Body of pancreas (tissue), 4 donors: ENCODE results near the gene SPSB1.

Experiments
- CTCF ChIP-seq, 7 experiments: fragments of 450-650 bp in 4 of 7; fragments of 200-600 bp in 3 of 7; sonication (generic) in 3 of 7; IDR thresholded peaks; one replicate each; pipeline ENCODE4 v1.5.1; 2016 to 2019; ENCODE audit warnings: antibody characterized with exemption in 7 of 7
- POLR2A ChIP-seq, 3 donors: fragments of 450-650 bp; IDR thresholded peaks; one replicate each; pipeline ENCODE4 v1.6.1; 2016; ENCODE audit warnings: antibody characterized with exemption in 3 of 3, mild to moderate bottlenecking in 2 of 3

GRCh38 chr1:9289090-9289534 lies 3.6 kb upstream of the SPSB1 start:
- TF ChIP-seq CTCF (IDR thresholded peaks at IDR 0.05) = peak; percentile 62 to 94 (median 91)
- TF ChIP-seq POLR2A (IDR thresholded peaks at IDR 0.05) = no peak
